NCI-H82 treated with DMSO at 0.1 percent for 48 hours (cell line): Measurements from ENCODE around the gene TRIM44.
A peak's percentile ranks its signal among the peaks of the same experiment; 100 is the strongest.

ENCODE experiments used
- DNase-seq: peaks from one replicate; lab custom pipeline; 2025; ENCODE audit not compliant: unreplicated experiment; lab: John Stamatoyannopoulos, UW

TRIM44 gene

GRCh38 chr11:35662649-35663407 lies at the start of gene TRIM44:
TSS of gene TRIM44 (plus strand) at chr11:35662775. CDS start at chr11:35663112, 337 bp downstream.
- peak; percentile 20 for DNase-seq

DNA sequence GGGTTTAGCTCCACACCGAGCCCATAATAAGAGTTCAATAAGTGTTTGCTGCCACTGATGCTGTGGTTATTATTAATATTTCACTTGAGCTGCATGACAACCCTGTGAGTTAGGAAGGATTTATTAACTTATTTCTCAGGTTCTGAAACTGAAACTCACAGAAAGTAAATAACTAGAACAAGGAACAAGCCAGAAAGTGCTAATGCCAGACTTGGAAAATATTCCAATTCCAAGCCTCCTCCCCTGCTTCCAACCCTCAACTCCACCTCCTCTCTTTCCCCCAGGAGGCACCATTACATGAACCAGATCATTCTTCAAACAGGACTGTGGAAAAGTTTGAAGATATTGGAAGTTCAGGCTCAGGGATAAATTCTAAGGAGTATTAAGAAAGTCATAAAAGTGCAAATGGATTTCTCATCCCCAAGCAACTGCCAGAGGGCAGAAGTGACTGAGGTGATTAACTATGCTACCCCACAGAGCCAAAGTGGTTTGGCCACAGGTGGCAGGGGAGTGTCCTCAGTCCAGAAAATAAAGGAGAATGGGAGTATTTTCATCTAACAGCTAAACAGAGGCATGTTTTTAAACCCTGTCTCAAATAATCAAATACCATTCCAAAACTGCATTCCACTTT lies 47.5 kb upstream of the TRIM44 start:
- no peak for DNase-seq

DNA sequence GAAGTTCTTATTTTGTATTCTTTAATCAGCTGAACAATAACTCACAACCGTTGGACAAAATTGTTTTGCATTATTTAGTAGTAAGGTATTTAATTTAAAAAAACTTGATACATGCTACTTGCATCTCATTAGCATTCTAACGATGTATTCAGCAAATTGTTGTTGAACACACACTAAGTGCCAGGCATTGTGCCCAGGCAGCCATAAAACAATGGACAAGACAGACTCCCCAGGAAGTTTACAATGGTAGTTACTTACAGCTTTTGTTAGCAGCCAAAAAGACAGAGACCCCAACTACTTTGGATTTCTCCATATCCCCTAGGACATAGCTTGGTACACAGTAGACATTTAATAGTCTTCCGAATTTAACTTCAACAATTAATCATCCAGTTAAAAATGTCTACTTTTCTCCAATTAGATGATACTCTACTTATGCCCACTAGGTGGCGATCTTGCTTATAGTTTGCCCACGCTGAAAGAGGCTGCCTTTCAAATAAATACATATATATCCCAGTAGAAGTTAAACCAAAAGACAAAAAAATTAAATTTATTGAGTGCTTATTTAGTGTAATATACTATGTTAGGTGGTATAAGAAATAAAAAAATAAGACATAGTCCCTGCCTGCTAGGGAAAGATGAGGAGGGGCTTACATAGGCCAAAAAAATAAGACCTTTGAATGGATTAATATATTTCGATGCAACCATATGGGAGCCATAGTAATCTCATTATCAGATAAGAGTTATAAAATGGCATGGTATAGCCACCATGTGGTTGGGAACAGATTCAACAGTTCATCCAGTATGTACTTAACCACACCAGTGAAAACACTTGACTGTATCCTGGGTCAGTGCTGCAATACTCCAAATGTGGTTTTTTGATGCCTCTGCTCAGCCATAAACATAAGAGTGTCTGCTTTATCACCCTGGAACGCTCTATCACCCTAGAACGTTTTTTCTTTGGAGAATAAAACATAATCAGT lies 46.4 kb upstream of the TRIM44 start:
- DNase-seq: peak; percentile 89

DNA sequence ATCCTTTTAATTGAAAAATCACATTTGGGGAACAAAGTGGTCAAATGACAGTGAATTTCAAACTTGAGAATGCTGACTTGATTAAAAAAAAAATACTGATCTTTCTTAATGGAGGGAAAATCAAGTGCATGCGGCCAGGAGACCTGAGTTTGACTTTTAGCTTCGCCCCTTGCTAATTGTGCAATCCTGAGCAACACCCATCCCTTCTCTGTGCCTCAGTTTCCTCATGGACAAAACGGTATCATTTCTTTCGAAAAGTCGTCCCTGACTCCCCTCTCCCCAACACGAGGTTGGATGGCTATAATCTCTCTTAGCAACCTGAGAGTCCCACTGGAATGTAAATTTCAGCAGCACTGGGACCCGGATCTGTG lies 45.3 kb upstream of the TRIM44 start:
- DNase-seq: no peak

GRCh38 chr11:35617687-35618496 lies 44.7 kb upstream of the TRIM44 start, which contains the start of gene FJX1:
TSS of gene FJX1 (plus strand) at chr11:35618460. CDS start at chr11:35618637, 177 bp downstream.
- DNase-seq: peak; percentile 13

- no peak for DNase-seq
Measured at GRCh38 chr11:35618497-35619115, 44.0 kb upstream of the TRIM44 start.

DNA sequence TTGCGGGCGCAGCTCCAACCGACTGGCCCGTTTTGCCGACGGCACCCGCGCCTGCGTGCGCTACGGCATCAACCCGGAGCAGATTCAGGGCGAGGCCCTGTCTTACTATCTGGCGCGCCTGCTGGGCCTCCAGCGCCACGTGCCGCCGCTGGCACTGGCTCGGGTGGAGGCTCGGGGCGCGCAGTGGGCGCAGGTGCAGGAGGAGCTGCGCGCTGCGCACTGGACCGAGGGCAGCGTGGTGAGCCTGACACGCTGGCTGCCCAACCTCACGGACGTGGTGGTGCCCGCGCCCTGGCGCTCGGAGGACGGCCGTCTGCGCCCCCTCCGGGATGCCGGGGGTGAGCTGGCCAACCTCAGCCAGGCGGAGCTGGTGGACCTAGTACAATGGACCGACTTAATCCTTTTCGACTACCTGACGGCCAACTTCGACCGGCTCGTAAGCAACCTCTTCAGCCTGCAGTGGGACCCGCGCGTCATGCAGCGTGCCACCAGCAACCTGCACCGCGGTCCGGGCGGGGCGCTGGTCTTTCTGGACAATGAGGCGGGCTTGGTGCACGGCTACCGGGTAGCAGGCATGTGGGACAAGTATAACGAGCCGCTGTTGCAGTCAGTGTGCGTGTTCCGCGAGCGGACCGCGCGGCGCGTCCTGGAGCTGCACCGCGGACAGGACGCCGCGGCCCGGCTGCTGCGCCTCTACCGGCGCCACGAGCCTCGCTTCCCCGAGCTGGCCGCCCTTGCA lies 43.3 kb upstream of the TRIM44 start:
- no peak for DNase-seq

DNA sequence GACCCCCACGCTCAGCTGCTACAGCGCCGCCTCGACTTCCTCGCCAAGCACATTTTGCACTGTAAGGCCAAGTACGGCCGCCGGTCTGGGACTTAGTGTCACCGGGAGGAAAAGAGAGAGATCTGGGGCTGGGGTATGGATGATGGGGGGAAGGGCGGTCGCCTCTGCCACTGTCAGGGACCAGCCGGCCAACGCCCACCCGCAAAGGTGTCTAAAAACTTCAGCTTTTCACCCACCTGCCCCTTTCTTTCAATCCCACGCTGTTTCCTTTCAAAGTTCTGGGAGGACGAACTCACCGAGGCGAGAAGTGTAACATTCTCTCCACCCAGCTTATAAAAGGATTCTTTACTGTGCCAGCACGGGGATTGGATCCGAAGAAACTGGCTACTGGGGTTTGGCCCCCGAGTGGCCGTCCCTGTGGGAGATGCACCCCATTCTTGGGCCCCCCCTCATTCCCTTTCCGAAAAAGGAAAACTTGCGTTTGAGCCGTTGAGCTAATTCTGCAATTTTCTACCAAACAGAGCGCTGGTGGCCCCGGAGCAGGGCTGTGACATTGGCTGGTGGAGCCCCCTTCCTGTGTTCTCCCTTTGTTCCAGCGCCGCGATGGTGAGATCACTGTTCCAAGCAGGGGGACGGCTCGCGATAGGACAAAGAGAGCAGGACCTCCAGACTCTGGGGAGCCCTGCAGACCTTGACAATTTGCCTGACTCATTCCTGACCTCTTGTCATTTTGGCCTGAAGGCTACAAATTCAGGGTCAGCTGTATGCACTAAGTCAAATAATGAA lies 42.5 kb upstream of the TRIM44 start:
- no peak for DNase-seq

DNA sequence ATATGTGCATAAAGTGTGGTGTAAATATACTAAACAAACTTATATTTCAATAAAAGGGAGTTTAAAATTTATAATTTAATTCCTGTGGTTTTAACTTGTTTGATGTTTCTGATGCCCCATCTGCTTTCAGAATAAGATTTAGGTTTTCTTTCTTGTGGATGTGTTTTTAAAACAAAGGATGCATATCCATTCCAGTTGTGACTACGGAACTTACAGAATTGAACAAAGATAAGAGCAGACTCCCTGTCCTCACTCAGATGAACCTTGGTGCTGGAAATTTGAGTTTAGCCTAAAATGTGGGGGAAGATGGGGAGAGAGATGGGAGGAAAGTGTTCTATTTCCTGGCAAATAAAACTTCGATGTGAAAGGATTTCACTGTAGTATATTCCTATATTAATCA lies 41.8 kb upstream of the TRIM44 start:
- DNase-seq: no peak

DNA sequence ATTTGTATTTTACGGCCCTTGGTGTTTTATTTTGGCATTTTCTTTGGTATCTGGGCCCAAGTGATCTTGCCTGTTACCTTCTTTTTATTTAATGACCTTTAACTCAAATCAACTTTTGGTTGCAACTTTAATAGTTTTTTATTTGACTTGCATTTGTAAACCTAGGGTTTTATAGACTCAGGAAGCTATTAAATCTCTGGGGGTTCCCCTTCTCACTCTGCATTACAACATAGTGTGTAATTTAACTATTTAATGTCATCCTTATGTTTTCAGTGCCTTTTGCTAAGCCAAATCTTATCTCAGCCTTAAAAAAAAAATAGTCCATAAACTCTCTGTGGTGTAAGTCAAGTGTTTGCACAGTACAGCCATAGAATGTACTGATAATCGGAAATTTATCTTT lies 41.0 kb upstream of the TRIM44 start:
- DNase-seq: no peak

GRCh38 chr11:35622070-35622469 lies 40.5 kb upstream of the TRIM44 start:
- DNase-seq: no peak

DNA sequence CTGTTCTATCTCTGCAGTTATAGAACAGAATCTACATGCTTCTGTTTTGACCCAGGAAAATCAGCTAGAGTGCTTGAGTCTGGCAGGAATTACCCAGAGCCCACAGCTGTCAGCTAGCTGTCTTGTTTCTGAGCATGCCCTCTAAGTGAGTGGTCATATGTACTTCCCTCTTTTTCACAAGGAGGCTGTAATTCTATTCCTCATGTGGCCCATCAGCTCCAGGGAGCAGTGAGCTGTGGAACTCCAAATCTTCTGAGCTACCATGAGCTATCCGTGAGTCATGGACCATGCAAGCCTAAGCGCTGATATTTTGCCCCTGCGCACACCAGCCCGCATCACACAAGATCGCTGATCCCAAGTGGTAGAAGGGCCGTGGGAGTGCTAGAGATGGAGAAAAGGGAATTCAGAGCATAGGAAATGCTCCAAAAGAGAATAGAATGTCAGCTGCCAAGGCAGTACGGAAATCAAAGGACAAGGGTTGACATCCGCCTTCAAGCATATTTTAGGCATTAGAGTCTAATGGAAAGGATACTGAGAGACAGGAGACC lies 38.9 kb upstream of the TRIM44 start:
- no peak for DNase-seq

DNA sequence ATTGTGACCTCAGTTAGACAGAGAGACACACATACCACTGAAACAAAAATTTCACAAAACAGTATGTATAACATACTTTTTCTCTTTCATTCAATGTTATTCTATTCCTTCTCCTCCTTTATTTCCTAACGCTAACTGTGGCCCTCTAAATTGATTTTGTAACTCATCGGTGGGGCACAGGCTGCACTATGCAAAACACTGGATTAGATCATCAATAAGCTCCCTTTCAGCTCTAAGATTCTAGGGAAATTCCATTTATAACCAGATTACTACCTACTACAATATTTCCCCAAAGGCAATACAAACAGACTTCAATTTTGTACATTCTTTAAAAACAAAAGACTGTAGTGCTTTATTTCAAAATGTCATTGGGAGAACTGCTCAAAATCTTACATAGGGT lies 38.3 kb upstream of the TRIM44 start:
- no peak for DNase-seq

DNA sequence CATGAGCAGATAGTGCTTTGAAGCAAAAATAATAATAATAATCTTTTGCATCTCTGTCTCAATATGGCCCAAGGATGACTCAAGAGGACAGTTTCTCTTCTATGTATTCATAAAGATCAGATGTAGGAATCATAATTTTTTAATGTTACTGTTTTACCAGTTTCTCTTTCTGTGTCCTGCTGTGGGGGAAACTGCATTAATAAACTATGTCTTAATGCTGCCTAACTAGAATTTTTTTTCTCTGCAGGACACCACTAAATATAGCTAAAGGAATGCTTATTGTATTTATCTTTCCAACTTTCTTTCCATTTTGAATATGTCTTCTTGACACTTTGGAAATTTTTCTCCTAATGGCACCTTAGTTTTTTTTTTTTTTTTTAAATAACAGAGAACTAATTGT lies 37.8 kb upstream of the TRIM44 start:
- DNase-seq: no peak

DNA sequence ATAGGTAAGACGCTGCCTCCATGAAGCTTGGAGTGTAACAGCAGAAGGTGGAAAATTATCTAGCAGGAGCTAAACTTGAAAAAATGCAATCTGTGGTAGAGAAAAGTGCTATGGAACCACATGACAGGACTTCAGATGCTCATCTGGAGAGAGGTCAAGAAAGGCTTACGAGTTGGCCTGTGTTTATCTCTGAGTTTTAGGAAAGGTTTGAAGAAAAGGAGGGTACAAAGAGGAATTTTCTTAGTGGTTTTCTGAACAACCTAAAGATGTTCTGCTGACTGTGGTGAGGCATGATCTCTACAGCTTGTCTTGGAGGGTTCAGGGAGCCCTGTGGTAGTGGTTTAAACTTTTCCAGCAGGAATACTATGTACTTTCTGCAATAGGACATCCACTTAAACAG lies 36.1 kb upstream of the TRIM44 start:
- no peak for DNase-seq

DNA sequence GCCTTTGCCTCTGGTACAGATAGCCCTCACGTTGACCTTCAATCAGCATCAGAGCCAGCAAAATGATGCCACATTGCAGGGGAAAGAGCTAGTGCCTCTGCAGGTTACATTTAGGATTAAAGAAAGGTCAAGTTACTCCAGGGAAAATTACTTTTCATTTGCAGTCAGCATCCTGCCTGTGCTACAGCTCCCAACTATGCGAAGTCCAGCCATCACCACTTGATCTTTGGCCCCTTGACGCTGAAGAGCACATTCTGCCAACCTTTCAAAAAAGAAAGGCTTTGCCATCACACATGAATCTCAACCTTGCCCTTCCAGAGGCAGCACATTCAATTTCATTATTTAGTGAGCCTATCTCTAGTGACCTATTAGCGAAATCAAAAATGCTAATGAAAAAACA lies 33.1 kb upstream of the TRIM44 start:
- DNase-seq: no peak

GRCh38 chr11:35629914-35630313 lies 32.7 kb upstream of the TRIM44 start:
- DNase-seq: no peak

GRCh38 chr11:35631891-35632290 lies 30.7 kb upstream of the TRIM44 start:
- no peak for DNase-seq
